Measurements from ENCODE around the gene IGFBP5.

- TF ChIP-seq, protein P1, sequence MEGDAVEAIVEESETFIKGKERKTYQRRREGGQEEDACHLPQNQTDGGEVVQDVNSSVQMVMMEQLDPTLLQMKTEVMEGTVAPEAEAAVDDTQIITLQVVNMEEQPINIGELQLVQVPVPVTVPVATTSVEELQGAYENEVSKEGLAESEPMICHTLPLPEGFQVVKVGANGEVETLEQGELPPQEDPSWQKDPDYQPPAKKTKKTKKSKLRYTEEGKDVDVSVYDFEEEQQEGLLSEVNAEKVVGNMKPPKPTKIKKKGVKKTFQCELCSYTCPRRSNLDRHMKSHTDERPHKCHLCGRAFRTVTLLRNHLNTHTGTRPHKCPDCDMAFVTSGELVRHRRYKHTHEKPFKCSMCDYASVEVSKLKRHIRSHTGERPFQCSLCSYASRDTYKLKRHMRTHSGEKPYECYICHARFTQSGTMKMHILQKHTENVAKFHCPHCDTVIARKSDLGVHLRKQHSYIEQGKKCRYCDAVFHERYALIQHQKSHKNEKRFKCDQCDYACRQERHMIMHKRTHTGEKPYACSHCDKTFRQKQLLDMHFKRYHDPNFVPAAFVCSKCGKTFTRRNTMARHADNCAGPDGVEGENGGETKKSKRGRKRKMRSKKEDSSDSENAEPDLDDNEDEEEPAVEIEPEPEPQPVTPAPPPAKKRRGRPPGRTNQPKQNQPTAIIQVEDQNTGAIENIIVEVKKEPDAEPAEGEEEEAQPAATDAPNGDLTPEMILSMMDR (IDR thresholded peaks at IDR 0.05 in 2 of 3, conservative IDR thresholded peaks at IDR 0.05 in 1 of 3; ENCODE audit: borderline replicate concordance in 1 of 3, insufficient read depth in 1 of 3, low read depth in 2 of 3, low read length in 2 of 3) = no peak
- TF ChIP-seq JUND (IDR thresholded peaks at IDR 0.05) (no peak), EZH2phosphoT487 (IDR thresholded peaks at IDR 0.05; ENCODE audit: borderline replicate concordance) (no peak), REST (IDR thresholded peaks at IDR 0.05; ENCODE audit: low read depth) (no peak), EZH2 (IDR thresholded peaks at IDR 0.05) (no peak), SIN3A (IDR thresholded peaks at IDR 0.05; ENCODE audit: low read depth) (no peak), POLR2A (IDR thresholded peaks at IDR 0.05; ENCODE audit: borderline replicate concordance, extremely low read depth, insufficient read depth, insufficient read length) (no peak), RAD21 (IDR thresholded peaks at IDR 0.05; ENCODE audit: low read depth) (no peak)
- TF ChIP-seq, protein P2, sequence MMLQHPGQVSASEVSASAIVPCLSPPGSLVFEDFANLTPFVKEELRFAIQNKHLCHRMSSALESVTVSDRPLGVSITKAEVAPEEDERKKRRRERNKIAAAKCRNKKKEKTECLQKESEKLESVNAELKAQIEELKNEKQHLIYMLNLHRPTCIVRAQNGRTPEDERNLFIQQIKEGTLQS (IDR thresholded peaks at IDR 0.05) = no peak
These were observed 45.3 kb upstream of the IGFBP5 start for GRCh38 chr2:216740557-216741222.
